Measurements from ENCODE around the gene CASP6. TPM values are rescaled to one million over a fixed set of nuclear protein-coding genes. Genes with fewer than 3 reads are reported as not detected.

The CASP6 gene
- total RNA-seq (2014; rRNA removed; shearing (Covaris generic)), result 54.9 and 69.8 TPM in 2 replicates

DNA sequence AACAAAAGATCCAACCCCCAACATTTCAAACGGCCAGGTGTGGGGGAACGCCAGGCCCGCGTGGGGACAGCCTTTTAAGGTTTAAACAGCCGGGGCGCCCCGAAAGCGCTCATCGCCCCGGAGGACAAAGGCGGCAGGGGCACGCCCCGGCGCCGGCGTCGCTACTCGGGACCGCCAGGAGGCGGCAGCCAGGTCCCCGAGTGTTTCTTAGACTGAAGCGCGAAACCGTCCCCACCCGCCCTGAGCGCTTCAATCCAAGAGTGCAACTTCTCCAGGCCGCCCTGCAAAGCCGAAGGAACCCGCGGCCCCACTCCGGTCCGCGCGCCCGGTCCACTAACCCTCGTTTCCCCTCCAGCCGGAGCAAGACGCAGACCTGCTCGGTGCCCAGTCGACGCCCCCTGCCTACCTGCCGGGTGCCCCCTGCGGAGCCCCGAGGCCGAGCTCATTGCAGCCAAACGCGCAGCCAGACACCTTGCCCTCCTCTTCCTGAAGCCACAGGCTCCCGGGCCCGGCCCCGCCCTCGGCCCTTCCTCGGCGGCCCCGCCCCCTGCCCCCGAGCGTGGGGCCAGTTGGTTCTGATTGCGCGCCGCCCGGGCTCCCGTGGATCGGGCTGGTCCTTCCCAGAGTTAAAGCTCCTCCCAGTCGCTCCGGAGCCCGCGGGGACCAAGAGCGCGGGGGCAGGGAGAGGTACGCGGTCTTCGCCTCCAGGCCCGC lies at the start of gene CASP6:
CASP6 (minus strand) TSS at position 496 of the 714 bp plus-strand sequence; CDS start at position 446, 50 bp downstream.
- DNase-seq (ENCODE audit: low spot score), result peak; percentile 43

- no peak for DNase-seq (ENCODE audit: low spot score)
Measured at GRCh38 chr4:109752525-109752924, 49.3 kb upstream of the CASP6 start.

GRCh38 chr4:109751852-109752251 lies 48.6 kb upstream of the CASP6 start:
- no peak for DNase-seq (ENCODE audit: low spot score)

DNA sequence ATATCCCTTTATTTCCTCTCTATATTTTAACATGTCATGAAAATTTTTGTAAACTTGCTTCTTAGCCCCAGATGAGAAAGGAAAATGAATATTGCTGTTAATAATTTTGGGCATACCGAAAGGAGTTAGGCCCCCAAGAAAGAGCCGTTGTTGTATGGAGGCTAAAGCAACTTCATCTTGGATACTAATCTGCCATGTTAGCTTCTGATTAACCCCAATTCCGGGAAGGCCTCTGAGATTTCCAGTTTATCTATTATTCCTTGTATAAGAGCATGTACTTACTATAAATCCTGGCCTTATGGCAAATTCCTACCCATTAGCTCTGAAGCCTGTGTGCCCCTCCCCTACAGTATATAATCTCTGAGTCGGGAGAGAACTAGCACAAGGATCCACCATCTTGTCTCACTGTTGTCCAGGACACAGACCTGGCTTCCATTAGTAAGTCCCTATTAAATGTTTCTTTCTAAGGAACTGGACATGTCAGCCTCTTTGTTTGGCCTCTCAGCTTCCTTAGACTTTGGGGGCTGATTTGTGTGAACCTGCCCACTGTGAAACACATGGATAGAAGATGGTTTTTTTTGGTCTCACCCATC lies 47.5 kb upstream of the CASP6 start:
- no peak for DNase-seq (ENCODE audit: low spot score)

GRCh38 chr4:109749388-109750082 lies 46.3 kb upstream of the CASP6 start:
- DNase-seq (ENCODE audit: low spot score), result no peak

DNA sequence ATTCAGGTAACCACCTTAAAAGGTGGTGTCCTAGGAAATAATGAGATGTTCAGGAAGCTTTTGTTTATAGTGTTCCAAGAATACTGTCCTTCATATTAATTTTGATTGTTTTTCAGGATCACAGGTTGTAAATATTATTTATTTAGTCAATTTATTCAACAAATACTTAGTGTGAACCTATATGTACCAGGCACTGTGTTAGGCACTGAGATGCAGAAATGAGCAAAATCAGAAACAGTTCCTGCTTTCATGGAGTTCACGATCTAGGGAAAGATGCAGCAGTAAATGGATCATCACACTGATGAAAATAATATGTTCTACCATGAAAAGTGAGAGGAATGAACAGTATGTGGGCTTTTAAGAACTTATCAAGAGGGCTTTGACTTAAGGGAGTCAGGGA lies 44.9 kb upstream of the CASP6 start:
- DNase-seq (ENCODE audit: low spot score), result no peak

- DNase-seq (ENCODE audit: low spot score), result no peak
Measured at GRCh38 chr4:109746728-109747127, 43.5 kb upstream of the CASP6 start.

DNA sequence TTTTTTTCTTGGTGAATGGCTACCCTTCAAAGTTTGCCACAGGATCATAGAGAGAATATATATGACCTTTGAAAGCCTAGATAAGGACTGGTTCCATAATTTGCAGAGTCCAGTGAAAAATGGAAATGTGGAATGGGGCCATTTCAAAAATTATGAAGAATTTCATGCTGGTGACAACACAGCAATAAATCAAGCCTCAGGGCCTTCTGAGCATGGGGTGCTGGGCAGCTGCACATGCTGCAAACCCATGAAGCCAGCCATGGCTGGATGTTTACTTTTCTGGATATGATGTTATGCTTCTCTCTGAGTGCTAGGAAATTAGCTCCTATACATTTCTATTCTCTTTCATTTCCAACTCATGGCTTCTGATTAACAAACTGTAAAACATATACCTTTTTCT lies 42.6 kb upstream of the CASP6 start:
- DNase-seq (ENCODE audit: low spot score), result no peak

DNA sequence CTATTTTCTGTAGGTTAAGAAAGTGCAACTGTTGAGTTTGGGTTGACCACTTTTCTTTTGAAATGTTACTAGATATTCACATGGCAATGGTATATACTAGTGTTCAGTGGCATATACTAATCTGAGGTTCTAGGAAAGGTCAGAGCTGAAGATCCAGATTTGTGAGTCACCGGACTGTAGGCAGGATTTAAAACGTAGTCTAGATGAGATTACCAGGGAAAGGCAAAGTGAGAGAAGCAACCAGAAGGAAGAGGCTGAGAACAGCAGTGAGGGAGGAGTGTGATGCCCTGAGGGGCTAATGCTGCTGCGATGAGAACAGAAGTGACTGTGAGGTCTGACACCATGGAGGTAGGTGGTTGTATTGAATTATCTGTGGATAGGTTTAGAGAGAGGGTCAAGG lies 36.3 kb upstream of the CASP6 start:
- DNase-seq (ENCODE audit: low spot score), result no peak

- DNase-seq (ENCODE audit: low spot score), result no peak
Measured at GRCh38 chr4:109738104-109738872, 35.0 kb upstream of the CASP6 start.

GRCh38 chr4:109735566-109736365 lies 32.5 kb upstream of the CASP6 start:
- no peak for DNase-seq (ENCODE audit: low spot score)

DNA sequence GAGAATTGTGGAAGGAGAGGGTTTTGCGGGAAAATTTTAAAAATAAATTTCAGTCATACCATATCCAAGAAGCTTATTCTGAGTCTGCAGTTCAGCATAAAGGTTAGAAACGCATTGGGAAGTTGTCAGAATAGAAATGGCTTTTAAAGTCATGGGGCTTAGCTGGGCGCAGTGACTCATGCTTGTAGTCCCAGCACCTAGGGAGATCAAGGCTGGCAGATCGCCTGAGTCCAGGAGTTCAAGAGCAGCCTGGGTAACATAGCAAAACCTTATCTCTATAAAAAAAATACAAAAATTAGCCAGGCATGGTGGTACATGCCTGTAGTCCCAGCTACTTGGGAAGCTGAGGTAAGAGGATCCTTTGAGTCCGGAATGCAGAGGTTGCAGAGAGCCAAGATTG lies 30.5 kb upstream of the CASP6 start:
- no peak for DNase-seq (ENCODE audit: low spot score)

DNA sequence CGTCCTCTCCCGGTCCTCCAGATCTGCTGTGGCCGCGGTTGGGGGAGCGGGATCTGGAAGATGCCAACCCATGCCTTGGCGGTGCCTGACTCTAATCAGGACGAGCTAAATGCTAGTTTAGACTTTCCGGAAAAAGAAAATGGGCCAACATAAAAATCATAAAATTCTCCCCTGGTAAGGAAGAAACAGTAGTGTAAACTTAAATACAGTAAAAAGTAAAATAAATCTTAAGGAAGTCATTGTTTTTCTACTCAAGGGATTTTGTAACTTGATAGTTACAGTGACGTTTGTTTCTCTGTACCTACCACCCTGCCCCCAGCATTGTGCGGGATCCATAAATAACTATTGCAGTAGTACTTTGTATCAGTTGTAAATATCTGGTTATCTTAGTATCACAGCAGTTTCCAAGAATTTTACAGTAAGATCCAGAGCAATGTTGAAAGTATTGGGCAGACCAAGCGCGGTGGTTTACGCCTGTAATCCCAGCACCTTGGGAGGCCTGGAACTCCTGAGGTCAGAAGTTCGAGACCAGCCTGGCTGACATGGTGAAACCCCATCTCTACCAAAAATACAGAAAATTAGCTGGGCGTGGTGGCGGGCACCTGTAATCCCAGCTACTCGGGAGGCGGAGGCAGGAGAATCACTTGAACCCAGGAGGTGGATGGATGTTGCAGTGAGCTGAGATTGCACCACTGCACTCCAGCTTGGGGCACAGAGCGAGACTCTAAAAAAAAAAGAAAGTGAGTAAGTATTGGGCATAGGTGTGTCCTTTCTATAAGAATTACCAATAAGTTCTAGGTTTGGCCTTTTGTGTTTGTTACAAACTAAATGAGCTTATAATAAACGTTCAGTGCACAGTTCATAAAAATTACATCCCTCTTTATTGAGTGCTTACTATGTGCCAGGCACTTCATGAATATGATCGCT lies 27.6 kb upstream of the CASP6 start:
- no peak for DNase-seq (ENCODE audit: low spot score)

DNA sequence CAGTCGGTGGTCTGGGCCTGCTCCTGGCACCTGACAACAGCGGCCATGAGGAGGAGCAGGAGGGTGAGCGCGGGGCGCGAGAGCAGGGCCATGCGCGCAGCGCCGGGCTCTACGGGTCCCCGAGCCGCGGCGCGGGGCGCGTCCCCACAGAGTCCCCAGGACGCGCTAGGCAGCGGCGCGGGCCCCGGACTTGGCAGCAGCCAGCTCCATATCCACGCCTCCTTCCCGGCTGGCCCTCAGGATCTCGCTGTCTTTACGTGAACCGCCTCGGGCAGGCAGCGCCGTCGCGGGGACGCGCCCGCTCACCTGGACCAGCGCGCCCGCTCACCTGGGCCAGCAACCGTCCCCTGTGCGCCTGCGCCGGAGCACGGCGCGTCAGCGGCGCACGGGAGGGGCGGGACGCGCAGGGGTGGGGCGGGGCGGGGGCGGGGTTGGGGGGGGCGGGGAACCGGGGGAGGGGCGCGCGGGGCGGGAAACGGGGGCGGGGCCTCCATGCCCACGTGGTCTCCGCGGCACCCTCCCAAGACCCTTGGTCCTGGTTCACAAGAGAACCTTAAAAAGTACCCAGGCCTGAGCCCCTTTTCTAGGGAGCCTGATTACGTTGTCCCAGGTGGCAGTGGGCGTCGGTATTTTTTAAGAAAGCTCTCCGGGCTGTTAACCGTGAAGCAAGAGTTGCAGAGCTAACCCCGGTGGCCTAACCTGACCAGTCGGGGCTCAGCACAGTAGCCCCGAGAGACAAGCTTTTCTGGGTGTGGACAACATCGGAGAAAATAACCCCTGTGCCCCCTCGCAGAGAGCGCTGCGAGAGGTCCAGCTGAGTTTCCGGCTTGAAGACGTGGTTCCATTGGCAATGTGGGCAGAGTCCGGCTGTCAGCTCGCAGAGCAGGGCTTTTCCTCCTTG lies 26.7 kb upstream of the CASP6 start, which contains the start of gene PLA2G12A:
PLA2G12A (minus strand) TSS at position 353 of the 901 bp plus-strand sequence; CDS start at position 92, 261 bp downstream.
- peak; percentile 57 for DNase-seq (ENCODE audit: low spot score)

GRCh38 chr4:109729117-109729717 lies 26.0 kb upstream of the CASP6 start:
- DNase-seq (ENCODE audit: low spot score), result peak; percentile 8

GRCh38 chr4:109728385-109728784 lies 25.1 kb upstream of the CASP6 start:
- no peak for DNase-seq (ENCODE audit: low spot score)

DNA sequence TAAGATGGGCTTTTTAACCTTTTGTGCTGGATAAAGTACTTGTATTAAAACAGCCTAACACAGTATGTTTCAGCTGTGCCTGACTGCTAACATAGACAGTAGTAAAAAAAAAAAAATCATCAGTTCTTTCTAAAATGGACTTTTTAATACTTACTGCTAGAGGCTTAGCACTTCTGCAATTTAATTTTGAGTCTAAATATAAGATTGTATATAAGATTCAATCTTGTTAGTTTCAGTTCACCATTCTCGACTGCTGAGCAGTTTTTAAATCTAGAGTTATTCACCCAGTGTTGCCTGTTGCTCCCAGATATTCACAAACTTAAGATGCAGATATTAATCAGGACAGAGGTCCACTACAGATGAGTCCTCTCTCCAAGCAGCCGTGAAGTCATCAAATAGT lies 19.9 kb upstream of the CASP6 start:
- no peak for DNase-seq (ENCODE audit: low spot score)

- no peak for DNase-seq (ENCODE audit: low spot score)
Measured at GRCh38 chr4:109722357-109722756, 19.1 kb upstream of the CASP6 start.

DNA sequence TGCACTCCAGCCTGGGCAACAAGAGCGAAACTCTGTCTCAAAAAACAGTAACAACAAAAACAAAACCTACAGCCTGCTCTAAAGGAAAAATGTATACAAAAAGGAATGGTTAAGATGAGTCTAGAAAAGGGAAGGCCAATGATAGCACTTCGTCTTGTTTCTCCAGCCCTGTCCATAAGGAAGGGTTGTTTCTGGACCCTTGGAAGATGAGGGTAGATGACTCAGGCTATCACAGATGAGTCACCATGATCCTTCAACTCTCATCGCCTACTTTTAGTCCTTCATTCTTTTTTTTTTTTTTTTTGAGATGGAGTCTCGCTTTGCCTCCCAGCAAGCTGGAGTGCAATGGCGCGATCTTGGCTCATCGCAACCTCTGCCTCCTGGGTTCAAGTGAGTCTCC lies 17.8 kb upstream of the CASP6 start:
- no peak for DNase-seq (ENCODE audit: low spot score)

All from H4 (cell line).